Uterus (tissue), 2 donors: ENCODE data around the gene SLC12A9.

Experiments used
- CTCF ChIP-seq, 4 experiments: fragments of 200-600 bp in 2 of 4; fragments of 450-650 bp in 2 of 4; sonication (generic) in 2 of 4; IDR thresholded peaks; one replicate each; pipeline ENCODE4 v1.5.1; 2016 to 2019; ENCODE audit warnings: antibody characterized with exemption in 4 of 4, mild to moderate bottlenecking in 2 of 4, moderate library complexity in 1 of 4
- POLR2A ChIP-seq, 2 donors: fragments of 450-650 bp; IDR thresholded peaks; one replicate each; pipeline ENCODE4 v1.6.1; 2016; ENCODE audit warnings: antibody characterized with exemption in 2 of 2, mild to moderate bottlenecking in 1 of 2, moderate library complexity in 1 of 2

DNA sequence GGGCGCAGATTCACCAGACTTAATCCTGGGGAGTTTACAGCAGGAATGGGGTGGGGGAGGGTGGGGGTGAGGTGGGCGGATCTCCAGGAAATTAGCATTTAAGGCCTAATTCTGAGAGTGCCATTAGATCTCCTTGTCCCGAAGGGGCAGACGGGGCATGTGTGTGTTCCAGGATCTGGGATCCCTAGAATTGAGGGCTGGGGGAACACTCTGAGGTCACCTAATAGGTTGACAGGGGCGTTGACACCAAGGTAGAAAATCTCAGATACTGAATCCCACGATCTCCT lies 15.8 kb upstream of the SLC12A9 start:
- TF ChIP-seq CTCF (IDR thresholded peaks at IDR 0.05) (no peak), POLR2A (IDR thresholded peaks at IDR 0.05) (no peak)
